ENCODE measurements around the gene MRM3. TPM values are rescaled to one million over a fixed set of nuclear protein-coding genes. Genes with fewer than 3 reads are reported as not detected.
"Not testable (repeated sequence)": the region's sequence is repeated elsewhere in the genome, so short reads cannot be mapped to it uniquely, and the experiment has no call there.

MRM3 gene
- total RNA-seq, 1 donor from 2014 or later = 3.7 TPM

GRCh38 chr17:802481-802880 is 20.3 kb downstream of the MRM3 start:
- intact Hi-C loops (cut with DNase I) = no loop called here
- Histone ChIP-seq H3K27me3 (no peaks in the 10 kb centered on the region), H3K9me3 (no peaks in the 10 kb centered on the region), H3K27ac (no peak overlapping the region), H3K36me3 (peaks cover 0 to 30% of the 10 kb centered on the region in 2 donors), H3K4me3 (no peak overlapping the region), H3K4me1 (no peaks in the 10 kb centered on the region)
- TF ChIP-seq CTCF (IDR thresholded peaks at IDR 0.05) (no peak), POLR2AphosphoS5 (IDR thresholded peaks at IDR 0.05; ENCODE audit: insufficient read depth in 1 of 2, low read depth in 1 of 2) (no peak), POLR2A (IDR thresholded peaks at IDR 0.05) (no peak)
- DNase-seq (ENCODE audit: extremely low spot score in 2 of 2) = no peak

DNA sequence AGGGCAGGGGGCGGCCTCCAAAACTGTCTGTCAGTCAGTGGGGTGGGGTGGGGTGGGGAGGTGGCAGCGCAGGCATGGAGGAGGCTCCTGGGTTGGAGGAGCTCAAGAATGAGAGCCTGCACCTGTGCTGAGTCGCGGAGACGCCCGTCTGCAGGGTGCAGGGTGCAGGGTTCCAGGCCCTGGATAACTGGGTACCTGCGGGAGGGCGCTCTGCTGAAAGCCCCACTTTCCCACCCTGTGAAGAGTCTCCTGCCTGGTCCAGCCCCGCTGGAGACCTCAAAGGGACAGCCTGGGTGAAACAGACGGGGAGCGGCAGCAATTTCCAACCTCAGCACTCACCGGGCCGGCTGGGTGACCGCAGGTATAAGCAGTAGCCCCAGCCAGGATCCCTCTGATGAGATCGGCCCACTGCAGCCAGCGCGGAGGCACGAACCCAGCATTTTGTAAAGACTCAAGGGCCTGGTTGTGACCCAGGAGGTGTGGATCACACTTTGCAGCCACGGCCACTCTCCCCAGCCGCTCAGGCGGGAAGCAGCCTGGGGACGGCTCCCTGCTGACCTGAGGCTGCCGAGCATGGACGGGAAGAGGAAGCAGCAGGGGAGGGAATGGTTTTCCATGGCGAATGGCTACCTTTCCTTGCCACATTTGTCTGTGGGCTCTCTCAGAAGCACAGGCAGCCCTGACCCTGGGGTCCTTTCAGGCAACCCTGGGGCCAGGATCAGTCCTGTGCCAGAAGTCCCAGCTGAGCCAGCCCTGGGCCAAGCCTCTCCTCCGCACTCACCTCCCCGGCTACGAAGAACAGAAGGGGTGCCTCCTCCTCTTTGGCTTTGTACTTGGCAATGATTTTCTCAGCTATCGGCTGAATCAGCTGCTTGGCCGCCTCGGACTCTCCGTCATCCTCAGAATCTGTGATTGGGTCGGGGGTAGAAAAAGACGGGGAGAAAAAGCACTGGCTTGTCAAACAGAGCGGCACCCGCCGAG is 21.0 kb downstream of the MRM3 start:
- TF ChIP-seq POLR2A (IDR thresholded peaks at IDR 0.05) = no peak
- TF ChIP-seq CTCF (IDR thresholded peaks at IDR 0.05) = no peak
- TF ChIP-seq POLR2AphosphoS5 (IDR thresholded peaks at IDR 0.05; ENCODE audit: insufficient read depth in 1 of 2, low read depth in 1 of 2) = no peak
- peaks cover 0 to 30% of the 10 kb centered on the region in 2 donors for H3K36me3 ChIP-seq
- H3K4me1 ChIP-seq = no peaks in the 10 kb centered on the region
- DNase-seq (ENCODE audit: extremely low spot score in 2 of 2) = no peak
- H3K4me3 ChIP-seq = no peak overlapping the region
- intact Hi-C loops (cut with DNase I) = no loop called here
- no peaks in the 10 kb centered on the region for H3K27me3 ChIP-seq
- no peak overlapping the region for H3K27ac ChIP-seq
- H3K9me3 ChIP-seq = no peaks in the 10 kb centered on the region

DNA sequence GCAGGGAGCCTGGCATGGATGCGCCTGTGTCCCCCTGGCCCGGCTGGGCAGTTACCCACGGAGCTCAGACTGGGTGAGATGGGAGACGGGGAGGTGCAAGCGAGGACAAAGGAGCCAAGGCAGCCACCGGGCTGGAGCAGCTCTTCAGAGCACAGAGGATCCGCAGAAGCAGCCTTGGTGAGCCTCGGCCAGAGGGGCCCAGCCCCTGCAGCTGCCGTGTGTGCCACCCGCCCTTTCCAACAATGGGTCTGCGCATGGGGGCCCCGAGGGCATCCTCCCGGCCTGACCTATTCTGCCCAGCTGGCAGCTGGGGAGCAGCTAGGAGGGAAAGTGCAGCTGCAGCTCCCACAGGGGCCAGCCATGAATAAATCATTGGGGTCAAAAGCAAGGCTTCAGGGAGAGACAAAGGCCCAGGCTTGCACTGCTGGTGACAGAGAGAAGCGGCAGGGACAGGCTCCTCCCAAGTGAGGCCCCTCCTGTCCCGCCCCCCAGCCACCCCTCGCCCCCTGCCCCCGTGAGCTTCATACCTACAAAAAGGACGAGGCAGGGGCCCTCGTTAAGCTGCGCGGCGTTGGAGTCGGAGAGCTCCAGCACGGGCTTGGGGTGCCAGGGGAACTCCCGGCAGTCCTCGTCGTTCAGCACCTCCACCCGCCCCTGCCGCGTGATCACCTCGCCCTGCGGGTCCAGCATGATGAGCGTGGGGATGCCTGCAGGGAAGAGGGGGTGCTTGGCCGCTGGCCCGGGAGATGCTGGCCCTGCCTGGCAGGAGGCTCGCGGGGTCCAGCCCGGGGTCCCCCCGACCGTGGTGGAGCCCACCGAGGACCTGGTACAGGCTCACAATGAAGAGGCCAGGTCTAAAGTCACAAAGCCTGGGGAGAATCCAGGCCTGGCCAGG is 22.6 kb downstream of the MRM3 start:
- no peak overlapping the region for H3K27ac ChIP-seq
- intact Hi-C loops (cut with DNase I) = no loop called here
- DNase-seq (ENCODE audit: extremely low spot score in 2 of 2) = no peak
- H3K4me3 ChIP-seq = no peak overlapping the region
- no peaks in the 10 kb centered on the region for H3K27me3 ChIP-seq
- H3K4me1 ChIP-seq = no peaks in the 10 kb centered on the region
- TF ChIP-seq POLR2AphosphoS5 (IDR thresholded peaks at IDR 0.05; ENCODE audit: insufficient read depth in 1 of 2, low read depth in 1 of 2) (no peak), CTCF (IDR thresholded peaks at IDR 0.05) (no peak), POLR2A (IDR thresholded peaks at IDR 0.05) (no peak)
- H3K9me3 ChIP-seq = no peaks in the 10 kb centered on the region
- peaks cover 0 to 21% of the 10 kb centered on the region in 2 donors for H3K36me3 ChIP-seq

- H3K27ac ChIP-seq; H3K9me3 ChIP-seq; DNase-seq (ENCODE audit: extremely low spot score in 2 of 2); H3K4me1 ChIP-seq; H3K27me3 ChIP-seq; intact Hi-C loops (cut with DNase I); H3K4me3 ChIP-seq: not testable (repeated sequence)
- H3K36me3 ChIP-seq = peaks cover 0 to 21% of the 10 kb centered on the region in 2 donors
These were observed 23.7 kb downstream of the MRM3 start for GRCh38 chr17:805886-806285.

- Histone ChIP-seq H3K27me3 (no peaks in the 10 kb centered on the region), H3K9me3 (no peaks in the 10 kb centered on the region), H3K27ac (no peak overlapping the region), H3K4me1 (no peaks in the 10 kb centered on the region), H3K36me3 (peaks cover 0 to 21% of the 10 kb centered on the region in 2 donors), H3K4me3 (no peak overlapping the region)
- intact Hi-C loops (cut with DNase I) = no loop called here
- DNase-seq (ENCODE audit: extremely low spot score in 2 of 2) = no peak
- TF ChIP-seq CTCF (IDR thresholded peaks at IDR 0.05) (no peak), POLR2AphosphoS5 (IDR thresholded peaks at IDR 0.05; ENCODE audit: insufficient read depth in 1 of 2, low read depth in 1 of 2) (no peak), POLR2A (IDR thresholded peaks at IDR 0.05) (no peak)
These were observed 24.2 kb downstream of the MRM3 start for GRCh38 chr17:806346-806745.
